ENCODE results near the gene L3MBTL4. TPM values are rescaled to one million over a fixed set of nuclear protein-coding genes. Genes with fewer than 3 reads are reported as not detected.

The L3MBTL4 gene
- total RNA-seq, 4 donors from 2014 or later = 5.6 to 45.7 (median 12.0) TPM

- TF ChIP-seq CTCF (IDR thresholded peaks at IDR 0.05) (no peak), POLR2A (IDR thresholded peaks at IDR 0.05) (no peak)
- Histone ChIP-seq H3K27ac (no peak overlapping the region), H3K36me3 (no peaks in the 10 kb centered on the region), H3K4me1 (no peaks in the 10 kb centered on the region), H3K27me3 (no peaks in the 10 kb centered on the region), H3K4me3 (no peak overlapping the region), H3K9me3 (no peaks in the 10 kb centered on the region)
- intact Hi-C loops (cut with DNase I; ENCODE audit: low total_unique reads) = no loop called here
- DNase-seq = no peak
Observed at GRCh38 chr18:5973099-5973498, 441.6 kb downstream of the L3MBTL4 start.

- Histone ChIP-seq H3K4me1 (no peaks in the 10 kb centered on the region), H3K27ac (no peak overlapping the region), H3K27me3 (no peaks in the 10 kb centered on the region), H3K36me3 (no peaks in the 10 kb centered on the region), H3K4me3 (no peak overlapping the region), H3K9me3 (no peaks in the 10 kb centered on the region)
- intact Hi-C loops (cut with DNase I; ENCODE audit: low total_unique reads) = no loop called here
- TF ChIP-seq CTCF (IDR thresholded peaks at IDR 0.05) (no peak), POLR2A (IDR thresholded peaks at IDR 0.05) (no peak)
- no peak for DNase-seq
Observed at GRCh38 chr18:5972298-5972697, 442.4 kb downstream of the L3MBTL4 start.

- intact Hi-C loops (cut with DNase I; ENCODE audit: low total_unique reads) = no loop called here
- DNase-seq = no peak
Observed at GRCh38 chr18:5969989-5970403, 444.7 kb downstream of the L3MBTL4 start.

GRCh38 chr18:5969355-5969988, 445.2 kb downstream of the L3MBTL4 start:
- no peaks in the 10 kb centered on the region for H3K27me3 ChIP-seq
- no peaks in the 10 kb centered on the region for H3K9me3 ChIP-seq
- intact Hi-C loops (cut with DNase I; ENCODE audit: low total_unique reads) = no loop called here
- no peaks in the 10 kb centered on the region for H3K36me3 ChIP-seq
- DNase-seq = no peak
- TF ChIP-seq POLR2A (IDR thresholded peaks at IDR 0.05) = no peak
- TF ChIP-seq CTCF (IDR thresholded peaks at IDR 0.05) = no peak
- H3K4me1 ChIP-seq = no peaks in the 10 kb centered on the region
- H3K4me3 ChIP-seq = no peak overlapping the region
- no peak overlapping the region for H3K27ac ChIP-seq

More at GRCh38 chr18:5969989-5970403, 444.7 kb downstream of the L3MBTL4 start:
- Histone ChIP-seq H3K27me3 (no peaks in the 10 kb centered on the region), H3K4me1 (no peaks in the 10 kb centered on the region), H3K9me3 (no peaks in the 10 kb centered on the region), H3K36me3 (no peaks in the 10 kb centered on the region), H3K27ac (no peak overlapping the region), H3K4me3 (no peak overlapping the region)
- no peak for TF ChIP-seq CTCF (IDR thresholded peaks at IDR 0.05)
- no peak for TF ChIP-seq POLR2A (IDR thresholded peaks at IDR 0.05)

GRCh38 chr18:5967666-5968065, 447.0 kb downstream of the L3MBTL4 start:
- DNase-seq = no peak
- intact Hi-C loops (cut with DNase I; ENCODE audit: low total_unique reads) = no loop called here
- Histone ChIP-seq H3K9me3 (no peaks in the 10 kb centered on the region), H3K27me3 (no peaks in the 10 kb centered on the region), H3K36me3 (no peaks in the 10 kb centered on the region), H3K27ac (no peak overlapping the region), H3K4me1 (no peaks in the 10 kb centered on the region), H3K4me3 (no peak overlapping the region)
- no peak for TF ChIP-seq POLR2A (IDR thresholded peaks at IDR 0.05)
- TF ChIP-seq CTCF (IDR thresholded peaks at IDR 0.05) = no peak
